Thyroid gland (tissue), 4 donors: ENCODE results near the gene C22orf15.

ENCODE experiments used
- POLR2A ChIP-seq, 2 donors: fragments of 450-650 bp; IDR thresholded peaks; one replicate each; pipeline ENCODE4 v1.6.1; 2017; ENCODE audit warnings: antibody characterized with exemption in 2 of 2, mild to moderate bottlenecking in 2 of 2, moderate library complexity in 1 of 2
- TF ChIP-seq, protein P1 (sequence below), 6 experiments: fragments of 200-600 bp in 3 of 6; fragments of 450-650 bp in 3 of 6; sonication (generic) in 3 of 6; IDR thresholded peaks; one replicate each; pipeline ENCODE4 v1.5.1; 2016 to 2019; ENCODE audit warnings: antibody characterized with exemption in 6 of 6, mild to moderate bottlenecking in 2 of 6, inconsistent platforms in 1 of 6, moderate library complexity in 1 of 6

GRCh38 chr22:23790819-23791737 lies 28.3 kb downstream of the C22orf15 start:
- TF ChIP-seq, protein P1, sequence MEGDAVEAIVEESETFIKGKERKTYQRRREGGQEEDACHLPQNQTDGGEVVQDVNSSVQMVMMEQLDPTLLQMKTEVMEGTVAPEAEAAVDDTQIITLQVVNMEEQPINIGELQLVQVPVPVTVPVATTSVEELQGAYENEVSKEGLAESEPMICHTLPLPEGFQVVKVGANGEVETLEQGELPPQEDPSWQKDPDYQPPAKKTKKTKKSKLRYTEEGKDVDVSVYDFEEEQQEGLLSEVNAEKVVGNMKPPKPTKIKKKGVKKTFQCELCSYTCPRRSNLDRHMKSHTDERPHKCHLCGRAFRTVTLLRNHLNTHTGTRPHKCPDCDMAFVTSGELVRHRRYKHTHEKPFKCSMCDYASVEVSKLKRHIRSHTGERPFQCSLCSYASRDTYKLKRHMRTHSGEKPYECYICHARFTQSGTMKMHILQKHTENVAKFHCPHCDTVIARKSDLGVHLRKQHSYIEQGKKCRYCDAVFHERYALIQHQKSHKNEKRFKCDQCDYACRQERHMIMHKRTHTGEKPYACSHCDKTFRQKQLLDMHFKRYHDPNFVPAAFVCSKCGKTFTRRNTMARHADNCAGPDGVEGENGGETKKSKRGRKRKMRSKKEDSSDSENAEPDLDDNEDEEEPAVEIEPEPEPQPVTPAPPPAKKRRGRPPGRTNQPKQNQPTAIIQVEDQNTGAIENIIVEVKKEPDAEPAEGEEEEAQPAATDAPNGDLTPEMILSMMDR (IDR thresholded peaks at IDR 0.05): no peak
- TF ChIP-seq POLR2A (IDR thresholded peaks at IDR 0.05): no peak
